Mesendoderm (in vitro differentiated cells): Measurements from ENCODE around the gene PPIF.
A peak's percentile ranks its signal among the peaks of the same experiment; 100 is the strongest.

Experiments used
- DNase-seq: peaks from one replicate; pipeline ENCODE4 v3.0.0; 2013
- H2AK5ac ChIP-seq: 2 replicates; pipeline ENCODE4 v1.6.1; 2013; ENCODE audit warnings: low read length, inconsistent platforms
- H2BK120ac ChIP-seq: 2 replicates; pipeline ENCODE4 v1.6.1; 2013; ENCODE audit warnings: low read depth, mild to moderate bottlenecking, low read length, moderate library complexity, mixed read lengths
- H2BK15ac ChIP-seq: replicated peaks from 2 replicates; pipeline ENCODE4 v1.6.1; 2013; ENCODE audit warnings: low read depth, mild to moderate bottlenecking, moderate library complexity
- H2BK5ac ChIP-seq: 2 replicates; pipeline ENCODE4 v1.6.1; 2013; ENCODE audit warnings: low read length, inconsistent platforms
- H3K18ac ChIP-seq: 2 replicates; pipeline ENCODE4 v1.6.1; 2013; ENCODE audit warnings: mild to moderate bottlenecking, low read length, mixed read lengths
- H3K23ac ChIP-seq: one replicate; pipeline ENCODE4 v1.6.1; 2013; ENCODE audit warnings: low read length
- H3K27ac ChIP-seq: 2 replicates; pipeline ENCODE4 v1.5.1; 2013; ENCODE audit warnings: low read depth, mild to moderate bottlenecking, inconsistent platforms, low read length, moderate library complexity
- H3K27me3 ChIP-seq: 2 replicates; pipeline ENCODE4 v1.6.1; 2013; ENCODE audit warnings: low read length, control low read depth, mild to moderate bottlenecking, inconsistent platforms; ENCODE audit not compliant: insufficient read depth, poor library complexity
- H3K36me3 ChIP-seq: 2 replicates; pipeline ENCODE4 v1.6.1; 2013; ENCODE audit warnings: low read length, inconsistent platforms; ENCODE audit not compliant: control insufficient read depth, insufficient read depth
- H3K4ac ChIP-seq: one replicate; pipeline ENCODE4 v1.6.1; 2013; ENCODE audit warnings: low read depth, mild to moderate bottlenecking, low read length, moderate library complexity
- H3K4me1 ChIP-seq: 2 replicates; pipeline ENCODE4 v1.6.1; 2013; ENCODE audit warnings: low read depth, low read length, inconsistent platforms; ENCODE audit not compliant: control insufficient read depth
- H3K4me2 ChIP-seq: 2 replicates; pipeline ENCODE4 v1.6.1; 2013; ENCODE audit warnings: low read length
- H3K4me3 ChIP-seq: 2 replicates; pipeline ENCODE4 v1.5.1; 2013; ENCODE audit warnings: mild to moderate bottlenecking, low read length
- H3K56ac ChIP-seq: one replicate; pipeline ENCODE4 v1.6.1; 2013; ENCODE audit warnings: low read length
- H3K79me1 ChIP-seq: 2 replicates; pipeline ENCODE4 v1.6.1; 2013; ENCODE audit warnings: low read length, inconsistent platforms
- H3K79me2 ChIP-seq: 2 replicates; pipeline ENCODE4 v1.6.1; 2013; ENCODE audit warnings: mild to moderate bottlenecking, low read length; ENCODE audit not compliant: control insufficient read depth, insufficient read depth
- H3K9ac ChIP-seq: 2 replicates; pipeline ENCODE4 v1.6.1; 2013; ENCODE audit warnings: low read length, inconsistent platforms
- H4K5ac ChIP-seq: one replicate; pipeline ENCODE4 v1.6.1; 2013; ENCODE audit warnings: low read length
- H4K8ac ChIP-seq: one replicate; pipeline ENCODE4 v1.6.1; 2013; ENCODE audit warnings: low read depth, mild to moderate bottlenecking, control low read depth, low read length, moderate library complexity
- WGBS: extraction: QIAGEN DNeasy Blood & Tissue Kit; methylation state at CpG from one replicate; pipeline ENCODE4 v1.1.7; 2013; ENCODE audit warnings: low lambda C conversion rate, missing lambda C conversion rate; ENCODE audit not compliant: insufficient coverage; ENCODE audit errors: extremely low coverage; 5-methylcytosine and 5-hydroxymethylcytosine counted together

PPIF gene

DNA sequence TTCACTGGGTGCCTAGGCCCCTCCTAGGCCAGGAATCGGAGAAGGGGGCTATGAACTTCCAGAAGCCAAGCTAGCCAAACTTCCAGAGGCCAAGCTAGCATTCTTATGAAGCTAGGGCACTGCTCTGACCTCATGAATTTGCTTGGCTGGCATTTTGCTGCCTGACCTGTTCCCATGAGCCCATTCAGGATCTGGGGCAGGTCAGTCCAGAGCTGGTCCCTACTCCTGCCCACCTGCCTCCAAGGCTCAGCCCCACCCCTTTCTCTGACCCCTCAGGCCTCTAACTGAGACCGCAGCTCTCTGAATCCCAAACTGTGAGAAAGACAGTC lies 1.3 kb upstream of the PPIF start:
- no peak overlapping the region for H3K4me3 ChIP-seq
- H4K8ac ChIP-seq = no peak overlapping the region
- H4K5ac ChIP-seq = no peak overlapping the region
- no peak overlapping the region for H2BK15ac ChIP-seq
- H3K79me2 ChIP-seq = peaks cover 9% of the 10 kb centered on the region
- no peak overlapping the region for H2BK120ac ChIP-seq
- H3K79me1 ChIP-seq = peaks cover 14% of the 10 kb centered on the region
- no peak overlapping the region for H3K4ac ChIP-seq
- H3K23ac ChIP-seq = no peak overlapping the region
- H3K18ac ChIP-seq = no peak overlapping the region
- H3K4me1 ChIP-seq = peaks cover 4% of the 10 kb centered on the region
- no peak overlapping the region for H2AK5ac ChIP-seq
- H3K9ac ChIP-seq = no peak overlapping the region
- H3K27me3 ChIP-seq = no peaks in the 10 kb centered on the region
- WGBS = no CpG with 5 or more reads among the region's 2 CpGs
- no peak overlapping the region for H3K4me2 ChIP-seq
- no peak overlapping the region for H2BK5ac ChIP-seq
- no peak overlapping the region for H3K27ac ChIP-seq
- no peak overlapping the region for H3K56ac ChIP-seq
- DNase-seq = no peak
- H3K36me3 ChIP-seq = peaks cover 4% of the 10 kb centered on the region

GRCh38 chr10:79346388-79347225 lies 662 bp upstream of the PPIF start:
- Histone ChIP-seq H4K5ac (no peak overlapping the region), H2AK5ac (no peak overlapping the region), H3K4me1 (peaks cover 4% of the 10 kb centered on the region), H3K36me3 (peaks cover 6% of the 10 kb centered on the region), H2BK120ac (no peak overlapping the region), H3K79me1 (peaks cover 14% of the 10 kb centered on the region), H2BK15ac (no peak overlapping the region), H3K23ac (no peak overlapping the region), H2BK5ac (no peak overlapping the region), H3K56ac (peak overlapping the region; percentile 35), H3K18ac (no peak overlapping the region), H3K4me2 (no peak overlapping the region), H3K27me3 (no peaks in the 10 kb centered on the region), H3K4me3 (no peak overlapping the region), H3K79me2 (peaks cover 9% of the 10 kb centered on the region), H3K27ac (no peak overlapping the region), H3K4ac (no peak overlapping the region), H3K9ac (peak overlapping the region; percentile 15), H4K8ac (no peak overlapping the region)
- peak; percentile 75 for DNase-seq
- WGBS = no CpG with 5 or more reads among the region's 12 CpGs

DNA sequence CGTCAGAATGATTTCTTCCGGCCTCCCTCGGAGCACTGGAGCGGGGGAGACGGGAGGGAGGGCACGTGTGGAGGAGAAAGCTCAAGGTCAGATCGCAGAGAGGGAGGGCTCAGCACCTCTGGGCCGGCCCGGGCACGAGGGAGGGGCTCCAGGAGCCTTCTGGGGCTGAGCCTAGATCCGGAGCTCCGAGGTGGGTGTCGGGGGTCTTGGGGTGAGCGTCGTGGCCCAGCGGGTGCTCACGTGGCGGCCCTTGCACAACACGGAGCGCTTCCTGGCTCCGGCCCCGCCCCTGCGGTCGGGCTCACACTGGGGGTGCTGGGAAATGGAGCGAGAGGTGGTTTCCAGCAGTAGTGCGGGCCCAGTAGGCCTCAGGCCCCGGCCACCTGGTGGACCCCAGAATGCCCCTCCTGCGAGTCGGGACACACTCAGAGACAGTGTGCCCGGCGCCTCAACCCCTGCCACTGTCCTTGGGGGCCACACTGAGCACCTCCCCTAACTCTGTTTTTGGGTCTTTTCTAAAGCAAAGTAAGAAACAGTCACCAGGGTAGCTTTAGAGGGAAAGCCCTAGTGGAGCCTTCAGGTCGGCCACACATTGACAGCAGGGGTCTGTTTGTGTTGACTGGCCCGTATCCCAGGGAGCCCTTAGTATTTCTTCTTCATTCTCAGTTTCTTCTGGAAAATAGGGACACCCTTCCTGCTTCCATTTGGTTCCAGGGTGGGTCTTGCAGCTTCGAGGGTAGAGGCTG lies 798 bp downstream of the PPIF start:
- Histone ChIP-seq H3K36me3 (peaks cover 6% of the 10 kb centered on the region), H3K23ac (peak overlapping the region; percentile 85), H2BK15ac (no peak overlapping the region), H2AK5ac (no peak overlapping the region), H2BK120ac (no peak overlapping the region), H3K4ac (peak overlapping the region; percentile 49), H3K79me1 (peaks cover 14% of the 10 kb centered on the region), H3K79me2 (peaks cover 9% of the 10 kb centered on the region), H4K5ac (no peak overlapping the region), H4K8ac (no peak overlapping the region), H2BK5ac (no peak overlapping the region), H3K4me1 (peaks cover 4% of the 10 kb centered on the region), H3K18ac (peak overlapping the region; percentile 35), H3K27ac (no peak overlapping the region), H3K56ac (peak overlapping the region; percentile 97), H3K27me3 (no peaks in the 10 kb centered on the region), H3K9ac (peak overlapping the region; percentile 89), H3K4me3 (peak overlapping the region; percentile 75), H3K4me2 (peak overlapping the region; percentile 63)
- WGBS = no CpG with 5 or more reads among the region's 34 CpGs
- peak; percentile 58 for DNase-seq

GRCh38 chr10:79348640-79348988 lies 1.3 kb downstream of the PPIF start:
- peaks cover 4% of the 10 kb centered on the region for H3K4me1 ChIP-seq
- H3K23ac ChIP-seq = no peak overlapping the region
- H3K27me3 ChIP-seq = no peaks in the 10 kb centered on the region
- no peak overlapping the region for H3K27ac ChIP-seq
- H3K4ac ChIP-seq = no peak overlapping the region
- H2AK5ac ChIP-seq = no peak overlapping the region
- peaks cover 14% of the 10 kb centered on the region for H3K79me1 ChIP-seq
- H4K8ac ChIP-seq = no peak overlapping the region
- peak overlapping the region; percentile 1 for H3K4me3 ChIP-seq
- peaks cover 9% of the 10 kb centered on the region for H3K79me2 ChIP-seq
- no peak overlapping the region for H2BK15ac ChIP-seq
- no peak overlapping the region for H3K18ac ChIP-seq
- WGBS = no CpG with 5 or more reads among the region's 3 CpGs
- H3K4me2 ChIP-seq = peak overlapping the region; percentile 63
- peak overlapping the region; percentile 97 for H3K56ac ChIP-seq
- H2BK120ac ChIP-seq = no peak overlapping the region
- H2BK5ac ChIP-seq = no peak overlapping the region
- peaks cover 10% of the 10 kb centered on the region for H3K36me3 ChIP-seq
- DNase-seq = no peak
- peak overlapping the region; percentile 89 for H3K9ac ChIP-seq
- H4K5ac ChIP-seq = no peak overlapping the region

DNA sequence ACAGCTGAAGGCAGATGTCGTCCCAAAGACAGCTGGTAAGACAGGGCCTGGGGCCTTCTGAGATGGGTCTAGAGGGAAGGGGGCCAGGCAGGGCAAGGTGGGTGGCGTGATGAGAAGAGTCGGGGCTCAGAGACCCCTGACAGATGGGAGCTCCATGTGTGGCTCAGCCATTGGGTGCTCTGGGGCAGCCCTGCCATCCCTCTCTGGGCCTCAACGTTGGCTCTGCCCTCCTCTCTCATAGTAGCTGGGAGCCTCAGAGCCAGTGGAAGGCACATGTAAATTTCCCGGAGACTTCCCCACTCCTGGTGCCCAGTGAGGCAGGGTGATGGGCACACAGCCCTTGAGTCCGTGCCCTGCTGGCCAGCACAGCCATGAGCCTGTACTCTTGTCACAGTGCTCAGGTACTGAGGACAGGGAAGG lies 1.8 kb downstream of the PPIF start:
- H3K27me3 ChIP-seq = no peaks in the 10 kb centered on the region
- H4K8ac ChIP-seq = no peak overlapping the region
- no peak overlapping the region for H2AK5ac ChIP-seq
- H4K5ac ChIP-seq = no peak overlapping the region
- H3K23ac ChIP-seq = no peak overlapping the region
- H2BK15ac ChIP-seq = no peak overlapping the region
- H3K18ac ChIP-seq = no peak overlapping the region
- no CpG with 5 or more reads among the region's 6 CpGs for WGBS
- no peak overlapping the region for H3K4ac ChIP-seq
- H2BK5ac ChIP-seq = no peak overlapping the region
- H3K27ac ChIP-seq = no peak overlapping the region
- H3K9ac ChIP-seq = no peak overlapping the region
- peaks cover 12% of the 10 kb centered on the region for H3K36me3 ChIP-seq
- H3K56ac ChIP-seq = no peak overlapping the region
- peaks cover 14% of the 10 kb centered on the region for H3K79me1 ChIP-seq
- H3K4me3 ChIP-seq = no peak overlapping the region
- H2BK120ac ChIP-seq = no peak overlapping the region
- DNase-seq = no peak
- peaks cover 4% of the 10 kb centered on the region for H3K4me1 ChIP-seq
- H3K4me2 ChIP-seq = no peak overlapping the region
- H3K79me2 ChIP-seq = peaks cover 9% of the 10 kb centered on the region
